A549 treated with CpdA at 1 μM for 4 hours (cell line): ENCODE results near the gene CHST4. TPM values are rescaled to one million over a fixed set of nuclear protein-coding genes. Genes with fewer than 3 reads are reported as not detected.

ENCODE experiments used
- total RNA-seq: library from RNA; stranded (reverse); fragments of 200-300 nt; extraction: Qiagen RNA extraction; gene quantifications from 5 replicates; pipeline ENCODE4 v1.2.3, GENCODE V29; 2022; ENCODE audit warnings: low read depth

CHST4 gene
- total RNA-seq = 0.06 to 0.20 TPM (median 0.06 TPM) in 4 of 5 replicates, not detected in the other

DNA sequence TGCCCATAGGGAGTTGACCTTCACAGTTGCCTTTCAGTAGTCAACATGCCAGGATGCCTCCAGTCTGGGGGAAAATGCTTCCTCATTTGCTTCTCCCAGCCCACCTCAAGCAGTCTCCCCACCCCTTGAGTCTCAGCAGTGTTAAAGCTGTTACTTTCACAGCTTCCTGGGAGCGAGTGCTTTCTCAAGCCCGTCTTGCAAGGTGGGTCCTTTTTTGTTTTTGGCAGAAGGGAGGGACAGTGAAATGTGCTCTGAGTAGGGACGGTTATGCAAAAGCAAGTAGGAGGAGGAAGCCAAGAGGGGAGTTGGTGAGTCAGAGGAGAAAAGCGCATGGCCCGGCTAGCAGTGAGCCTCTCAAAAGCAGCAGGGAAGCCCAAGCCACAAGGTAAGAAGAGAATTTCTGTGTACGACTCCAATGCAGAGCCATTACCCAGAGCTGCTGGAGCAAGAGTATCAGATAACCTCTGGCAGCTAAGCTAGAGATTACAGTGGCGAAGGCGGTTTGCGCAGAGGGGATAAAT, at the start of gene CHST4:
Gene CHST4, plus strand, starts transcription at position 316 of the 521 bp plus-strand sequence. CDS start 10,252 bp downstream, outside the sequence.

DNA sequence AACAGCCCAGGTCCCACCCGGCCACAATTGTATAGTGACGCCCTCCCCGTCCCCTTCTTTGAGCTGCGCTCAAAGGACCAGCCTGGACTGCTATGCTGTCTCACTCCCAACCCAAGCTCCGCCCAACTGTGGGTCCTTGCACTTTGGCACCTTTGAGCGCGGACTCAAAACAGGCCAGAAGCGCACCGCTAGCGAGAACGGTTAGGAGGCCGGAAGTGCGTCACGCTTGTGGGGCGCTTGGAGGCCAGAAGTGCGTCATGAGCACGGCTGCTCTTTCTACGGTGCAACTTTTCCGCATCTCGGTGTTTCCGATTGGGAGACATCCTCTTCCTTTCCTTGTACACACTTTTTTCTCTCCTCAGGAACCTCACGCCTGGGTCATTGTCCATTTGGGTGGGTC, 37.1 kb upstream of the CHST4 start, which contains the start of gene ZNF19:
Gene ZNF19, minus strand, starts transcription at position 203 of the 400 bp plus-strand sequence. CDS start 7,210 bp downstream, outside the sequence.

DNA sequence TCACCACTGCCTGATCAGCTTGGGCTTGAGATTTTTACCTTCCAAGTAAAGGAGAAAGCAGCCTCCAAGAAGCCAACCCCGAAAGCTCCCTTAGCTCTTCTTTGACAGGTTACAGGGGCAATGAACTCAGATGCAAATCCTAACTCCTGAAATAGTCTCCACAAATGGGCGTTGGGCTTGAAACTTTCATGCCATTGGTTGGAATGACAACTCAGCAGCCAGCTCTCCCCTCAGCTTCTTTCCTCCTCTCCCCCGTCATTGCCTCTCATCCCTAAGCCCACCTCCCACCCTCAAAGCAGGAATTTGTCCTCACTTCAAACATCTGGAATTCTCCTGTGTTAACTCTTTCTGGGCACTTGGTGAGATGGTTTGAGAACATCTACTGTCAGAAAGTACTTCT, 50.7 kb downstream of the CHST4 start, which contains the start of gene TAT:
Gene TAT, minus strand, starts transcription at position 122 of the 400 bp plus-strand sequence. CDS start 677 bp downstream, outside the sequence.

Other genes with a start within 250 kb of the CHST4 start
- 12.9 to 15.4 TPM (median 13.8 TPM) in 5 replicates for gene CMTR2, start 237.0 kb upstream of the CHST4 start, total RNA-seq
- 5.8 to 8.8 TPM (median 7.2 TPM) in 5 replicates for gene CALB2, start 167.7 kb upstream of the CHST4 start, total RNA-seq
- gene TLE7, start 84.4 kb upstream of the CHST4 start, total RNA-seq = not detected in 5 replicates
- 5.4 to 7.4 TPM (median 6.1 TPM) in 5 replicates for gene ZNF23, start 64.2 kb upstream of the CHST4 start, total RNA-seq
- gene ZNF19, start 37.1 kb upstream of the CHST4 start, total RNA-seq = 1.2 to 3.0 TPM (median 2.0 TPM) in 5 replicates
- 0.02 to 0.09 TPM (median 0.05 TPM) in 3 of 5 replicates, not detected in the others for gene TAT, start 50.7 kb downstream of the CHST4 start, total RNA-seq
- gene MARVELD3, start 99.8 kb downstream of the CHST4 start, total RNA-seq = 0.22 to 0.56 TPM (median 0.49 TPM) in 5 replicates
- 8.1 to 10.5 TPM (median 8.8 TPM) in 5 replicates for gene PHLPP2, start 198.3 kb downstream of the CHST4 start, total RNA-seq